Mesodermal cell (in vitro differentiated cells): ENCODE measurements around the gene IGSF23.
"Not testable (repeated sequence)": the region's sequence is repeated elsewhere in the genome, so short reads cannot be mapped to it uniquely, and the experiment has no call there.

Experiments used
- H3K27ac ChIP-seq: 2 replicates; pipeline ENCODE4 v1.7.0; 2013; ENCODE audit warnings: mild to moderate bottlenecking, low read depth, low read length, moderate library complexity; ENCODE audit not compliant: severe bottlenecking
- H3K36me3 ChIP-seq: 2 replicates; pipeline ENCODE4 v1.7.1; 2013; ENCODE audit warnings: mild to moderate bottlenecking, low read length, moderate library complexity; ENCODE audit not compliant: control insufficient read depth, insufficient read depth
- H3K4me1 ChIP-seq: one replicate; pipeline ENCODE4 v1.7.1; 2013; ENCODE audit warnings: mild to moderate bottlenecking, low read length; ENCODE audit not compliant: insufficient read depth, control insufficient read depth, poor library complexity, severe bottlenecking
- H3K4me3 ChIP-seq: 2 replicates; pipeline ENCODE4 v1.7.0; 2013; ENCODE audit warnings: low read length, control low read depth, mild to moderate bottlenecking; ENCODE audit not compliant: insufficient read depth, poor library complexity, severe bottlenecking; ENCODE audit errors: extremely low read depth
- H3K9me3 ChIP-seq: 2 replicates; pipeline ENCODE4 v1.7.1; 2013; ENCODE audit warnings: mild to moderate bottlenecking, low read length, moderate library complexity; ENCODE audit not compliant: control insufficient read depth
- WGBS, 2 experiments: methylation state at CpG; one replicate each; pipeline ENCODE4 v1.1.5; 2013; ENCODE audit warnings: missing lambda C conversion rate in 2 of 2; ENCODE audit not compliant: insufficient coverage in 2 of 2; 5-methylcytosine and 5-hydroxymethylcytosine counted together

Gene IGSF23

DNA sequence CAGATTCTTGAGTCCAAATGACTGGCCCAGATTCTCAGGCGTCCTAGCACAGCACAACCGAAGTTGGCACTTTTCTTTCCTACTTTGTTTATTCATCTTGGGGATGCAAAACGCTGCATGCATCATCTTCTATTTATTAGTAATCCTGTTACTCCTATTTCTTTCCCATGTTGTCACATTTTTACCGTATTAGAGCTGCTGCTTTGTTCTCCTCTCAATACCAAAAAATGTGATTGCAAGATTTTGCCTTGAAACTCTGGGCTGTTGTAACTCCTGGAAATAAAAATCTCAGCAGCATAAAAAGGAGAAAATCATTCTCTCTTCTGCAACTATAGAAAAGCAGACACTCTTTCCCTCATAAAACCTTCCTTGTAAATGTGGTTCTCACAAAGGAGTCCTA lies 12.9 kb upstream of the IGSF23 start:
- WGBS, 2 experiments: 87 to 88% methylated on average over 4 of the region's 4 CpGs
- H3K4me3 ChIP-seq: no peak overlapping the region
- H3K4me1 ChIP-seq: no peaks in the 10 kb centered on the region
- no peaks in the 10 kb centered on the region for H3K36me3 ChIP-seq
- H3K9me3 ChIP-seq: no peaks in the 10 kb centered on the region
- H3K27ac ChIP-seq: no peak overlapping the region

DNA sequence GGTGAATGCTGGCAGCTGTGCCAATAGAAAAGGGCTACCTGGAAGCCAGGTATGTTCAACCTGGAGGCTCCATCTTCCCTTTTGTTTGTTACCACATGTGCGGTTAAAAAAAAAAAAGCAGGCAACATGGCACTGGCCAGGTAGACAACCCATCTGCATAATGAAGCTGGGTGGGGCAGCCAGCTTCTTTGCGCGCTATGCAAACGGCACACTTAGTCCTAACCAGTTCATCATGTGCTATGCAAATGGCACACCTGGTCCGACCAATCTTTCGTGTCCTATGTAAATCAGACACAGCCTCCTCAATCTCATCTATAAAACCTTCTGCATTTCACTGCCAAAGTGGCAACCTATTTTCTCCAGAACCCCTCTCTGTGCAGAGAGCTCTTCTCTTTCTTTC lies 11.3 kb upstream of the IGSF23 start:
- no peaks in the 10 kb centered on the region for H3K4me1 ChIP-seq
- 82 to 92% methylated on average over 6 of the region's 6 CpGs for WGBS, 2 experiments
- no peaks in the 10 kb centered on the region for H3K36me3 ChIP-seq
- no peak overlapping the region for H3K4me3 ChIP-seq
- H3K9me3 ChIP-seq: no peaks in the 10 kb centered on the region
- no peak overlapping the region for H3K27ac ChIP-seq

DNA sequence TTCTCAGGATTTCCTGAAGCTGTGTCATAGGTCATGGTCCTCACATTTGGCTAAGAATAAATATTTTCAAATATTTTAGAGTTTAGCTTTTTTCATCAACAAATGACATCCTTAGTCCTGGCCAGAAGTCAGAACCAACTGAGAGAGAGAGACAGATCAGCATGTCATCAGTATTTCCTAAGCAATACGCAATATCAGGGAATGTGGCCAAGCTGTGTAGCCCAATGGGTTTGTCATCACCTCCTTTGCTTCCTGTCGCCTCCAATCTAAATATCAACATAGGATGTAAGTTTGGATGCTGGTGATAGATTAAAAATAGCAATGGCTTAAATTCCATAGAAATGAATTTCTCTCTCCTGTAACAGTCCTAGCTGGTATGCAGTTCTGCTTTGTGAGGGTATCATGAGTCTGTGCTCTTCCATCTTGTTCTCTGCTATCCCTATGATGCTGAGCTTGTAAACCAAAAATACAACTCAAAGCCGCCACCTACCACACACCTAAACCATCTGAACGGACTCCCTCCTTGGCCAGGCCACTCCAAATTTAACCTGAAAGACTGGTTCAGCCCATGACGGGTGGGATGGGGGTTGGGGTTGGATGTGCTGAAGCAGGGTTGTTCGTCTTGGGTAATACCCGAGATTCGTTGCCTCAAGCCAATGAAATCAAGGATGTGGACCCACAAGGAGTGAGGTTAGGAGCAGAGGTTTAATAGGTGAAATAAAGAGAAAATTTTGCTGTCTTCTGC lies 10.0 kb upstream of the IGSF23 start:
- Histone ChIP-seq H3K4me3 (no peak overlapping the region), H3K27ac (no peak overlapping the region), H3K9me3 (no peaks in the 10 kb centered on the region), H3K4me1 (no peaks in the 10 kb centered on the region), H3K36me3 (no peaks in the 10 kb centered on the region)
- WGBS, 2 experiments: 89 to 92% methylated on average over 4 of the region's 8 CpGs

DNA sequence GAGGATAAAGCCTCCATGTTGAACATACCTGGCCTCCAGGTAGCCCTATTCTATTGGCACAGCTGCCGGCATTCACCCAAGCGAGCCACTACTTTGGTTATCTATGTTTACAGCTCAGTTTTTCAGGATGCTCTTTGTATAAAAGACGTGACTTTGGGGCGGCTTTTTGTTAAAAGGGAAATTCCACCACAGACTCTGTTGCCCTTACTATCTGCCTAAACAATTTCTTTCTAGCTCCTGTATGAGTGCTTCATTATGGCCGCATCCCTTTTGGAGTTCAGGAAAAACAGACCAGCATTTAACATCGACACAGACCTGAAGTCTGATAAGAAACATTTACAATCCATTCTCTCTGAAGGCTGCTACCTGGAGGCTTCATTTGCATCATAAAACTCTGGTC lies 9.1 kb upstream of the IGSF23 start:
- Histone ChIP-seq H3K4me3 (no peak overlapping the region), H3K4me1 (no peaks in the 10 kb centered on the region), H3K36me3 (no peaks in the 10 kb centered on the region), H3K27ac (no peak overlapping the region), H3K9me3 (no peaks in the 10 kb centered on the region)
- WGBS, 2 experiments: 79 to 80% methylated on average over 6 of the region's 6 CpGs

DNA sequence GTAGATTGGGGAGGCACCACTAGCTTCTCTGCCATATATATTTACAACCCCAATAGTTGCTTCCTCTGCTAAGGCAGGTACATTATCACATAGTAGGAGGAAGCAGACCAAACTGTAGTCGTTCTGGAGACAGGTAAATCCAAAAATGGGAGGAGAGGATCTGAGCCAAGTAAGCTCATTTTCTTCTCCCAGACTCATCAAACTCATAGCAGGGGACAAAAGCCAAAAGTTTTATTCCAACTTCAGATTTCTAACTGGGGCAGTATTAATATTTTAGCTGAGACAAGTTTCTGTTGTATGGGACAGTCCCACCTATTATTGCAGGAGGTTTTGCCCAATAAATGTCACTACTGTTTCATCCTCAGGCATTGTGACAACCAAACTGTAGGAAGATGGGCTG lies 7.8 kb upstream of the IGSF23 start:
- H3K9me3 ChIP-seq: no peaks in the 10 kb centered on the region
- H3K4me1 ChIP-seq: no peaks in the 10 kb centered on the region
- H3K27ac ChIP-seq: no peak overlapping the region
- no CpG with 5 or more reads among the region's 1 CpG for WGBS, 2 experiments
- no peaks in the 10 kb centered on the region for H3K36me3 ChIP-seq
- H3K4me3 ChIP-seq: no peak overlapping the region

DNA sequence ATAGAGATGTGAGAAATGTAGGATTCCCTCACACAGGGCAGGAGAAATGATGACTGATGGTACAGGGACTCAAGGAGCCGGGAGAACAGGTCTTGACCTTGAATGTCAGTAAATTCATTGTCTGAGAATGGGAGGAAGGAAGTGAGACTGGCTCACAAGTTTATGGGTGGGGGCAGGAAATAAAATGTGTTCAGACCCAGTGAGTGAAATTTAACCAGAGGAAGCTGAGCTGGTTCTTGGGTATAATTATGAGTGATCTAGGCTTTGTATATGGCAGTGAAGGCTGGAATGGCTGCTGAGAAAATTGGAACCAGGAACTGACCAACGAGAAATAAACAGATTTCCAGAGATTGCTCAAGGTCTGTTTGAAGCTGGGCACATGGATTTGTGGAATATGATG lies 6.3 kb upstream of the IGSF23 start:
- H3K4me1 ChIP-seq: no peaks in the 10 kb centered on the region
- H3K27ac ChIP-seq: no peak overlapping the region
- H3K4me3 ChIP-seq: no peak overlapping the region
- no peaks in the 10 kb centered on the region for H3K9me3 ChIP-seq
- 89 to 100% methylated on average over 1 of the region's 2 CpGs for WGBS, 2 experiments
- H3K36me3 ChIP-seq: no peaks in the 10 kb centered on the region

DNA sequence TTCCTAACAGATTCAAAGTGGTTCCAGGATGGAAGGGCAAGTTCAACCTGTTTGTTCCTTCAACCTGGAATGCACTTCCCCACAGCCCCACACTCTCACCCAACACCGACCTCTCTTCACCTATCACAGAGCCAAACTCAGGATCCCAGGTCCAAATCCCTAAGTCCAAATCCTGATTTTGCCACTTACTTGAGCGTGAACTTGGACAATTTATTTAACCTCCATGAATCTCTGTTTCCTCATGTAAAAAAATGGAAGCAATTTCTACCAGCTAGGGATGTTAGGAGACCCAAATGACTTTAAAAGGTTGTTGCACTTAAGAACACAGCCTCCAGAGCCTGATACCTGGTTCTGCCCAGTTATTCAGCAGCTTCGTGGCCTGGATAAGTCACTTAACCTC lies 5.4 kb upstream of the IGSF23 start:
- H3K4me1 ChIP-seq: no peaks in the 10 kb centered on the region
- WGBS, 2 experiments: 92 to 100% methylated on average over 2 to 3 of the region's 3 CpGs
- H3K9me3 ChIP-seq: no peaks in the 10 kb centered on the region
- H3K27ac ChIP-seq: no peak overlapping the region
- no peak overlapping the region for H3K4me3 ChIP-seq
- H3K36me3 ChIP-seq: no peaks in the 10 kb centered on the region

DNA sequence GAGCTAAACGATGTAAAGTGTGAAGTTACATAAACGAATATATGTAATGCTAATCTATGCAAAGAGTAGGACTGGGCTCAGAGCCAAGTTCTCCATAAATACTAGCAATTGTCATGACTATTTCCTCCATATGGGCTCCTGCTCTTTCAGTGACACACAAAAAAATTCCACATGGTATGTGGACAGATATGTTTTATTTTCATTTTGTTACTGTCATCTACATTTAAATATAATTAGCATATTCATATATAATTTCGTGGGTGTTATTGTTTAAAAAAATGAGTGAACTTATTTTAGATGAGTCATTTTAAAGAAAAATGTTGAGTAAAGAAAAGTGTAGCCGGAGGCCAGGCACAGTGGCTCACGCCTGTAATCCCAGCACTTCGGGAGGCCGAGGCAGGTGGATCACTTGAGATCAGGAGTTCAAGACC lies 5.0 kb upstream of the IGSF23 start:
- 82 to 94% methylated on average over 5 of the region's 7 CpGs for WGBS, 2 experiments
- Histone ChIP-seq H3K36me3 (no peaks in the 10 kb centered on the region), H3K4me1 (no peaks in the 10 kb centered on the region), H3K27ac (no peak overlapping the region), H3K9me3 (no peaks in the 10 kb centered on the region), H3K4me3 (no peak overlapping the region)

DNA sequence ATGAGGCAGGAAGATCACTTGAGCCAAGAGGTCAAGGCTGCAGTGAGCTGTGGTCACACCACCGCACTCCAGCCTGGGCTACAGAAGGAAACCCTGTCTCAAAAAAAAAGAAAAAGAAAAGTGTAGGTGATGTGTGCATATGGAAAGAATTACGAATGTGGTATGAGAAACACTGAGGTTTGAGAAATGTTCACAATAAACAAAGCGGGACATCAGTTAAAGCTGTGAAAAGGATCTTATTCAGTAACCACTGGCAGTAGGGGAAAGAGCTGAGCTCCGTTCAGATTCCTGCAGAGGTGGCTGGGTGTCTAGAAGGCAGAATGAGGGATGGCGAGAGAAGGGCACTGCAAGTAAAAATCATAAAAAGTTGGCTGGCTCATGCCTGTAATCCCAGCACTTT lies 4.1 kb upstream of the IGSF23 start:
- H3K4me1 ChIP-seq: no peaks in the 10 kb centered on the region
- H3K9me3 ChIP-seq: no peaks in the 10 kb centered on the region
- H3K27ac ChIP-seq: no peak overlapping the region
- 85 to 89% methylated on average over 5 of the region's 5 CpGs for WGBS, 2 experiments
- no peaks in the 10 kb centered on the region for H3K36me3 ChIP-seq
- H3K4me3 ChIP-seq: no peak overlapping the region

DNA sequence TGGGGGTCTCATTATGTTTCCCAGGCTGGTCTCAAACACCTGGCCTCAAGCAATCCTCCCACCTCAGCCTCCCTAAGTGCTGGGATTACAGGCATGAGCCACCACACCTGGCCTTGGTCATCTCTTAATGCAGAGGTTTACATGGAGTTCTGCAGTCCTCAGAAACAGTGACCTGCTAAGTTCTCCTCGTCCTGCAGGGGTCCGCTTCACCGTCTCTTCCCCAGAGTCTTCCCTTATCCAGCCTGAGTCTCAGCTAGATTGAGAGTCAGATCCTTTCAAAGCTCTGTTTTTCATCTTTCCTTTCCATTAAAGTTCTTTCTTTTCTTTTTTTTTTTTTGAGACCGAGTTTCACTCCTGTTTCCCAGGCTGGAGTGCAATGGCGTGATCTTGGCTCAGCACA lies 2.9 kb upstream of the IGSF23 start:
- not testable (repeated sequence) for H3K4me3 ChIP-seq, H3K4me1 ChIP-seq, H3K27ac ChIP-seq, H3K36me3 ChIP-seq, H3K9me3 ChIP-seq
- WGBS, 2 experiments: 44 to 50% methylated on average over 3 to 5 of the region's 5 CpGs

DNA sequence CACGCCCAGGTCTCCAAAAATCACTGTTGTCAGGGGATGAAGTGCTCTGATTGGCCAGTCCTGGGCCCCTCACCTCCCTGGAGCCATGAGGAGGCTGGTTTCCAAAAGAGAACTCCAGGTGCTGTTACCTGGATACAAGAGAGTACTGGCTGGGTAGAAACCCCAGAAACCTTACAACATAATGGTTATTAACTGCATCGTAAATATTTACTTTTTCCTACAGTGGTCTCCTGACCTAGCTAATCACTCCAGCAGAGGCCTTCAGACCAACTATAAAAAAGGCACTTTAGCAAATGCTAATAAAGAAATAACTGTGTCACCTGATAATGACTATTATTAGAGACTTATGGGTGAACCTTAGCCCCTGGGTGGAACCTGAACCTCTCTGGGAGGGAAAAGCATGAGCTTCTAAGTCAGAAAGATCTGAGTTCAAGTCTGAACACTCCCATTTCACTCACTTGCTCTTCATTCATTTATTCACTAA lies 1.5 kb upstream of the IGSF23 start:
- Histone ChIP-seq H3K9me3 (no peaks in the 10 kb centered on the region), H3K27ac (no peak overlapping the region), H3K4me3 (no peak overlapping the region), H3K36me3 (no peaks in the 10 kb centered on the region), H3K4me1 (no peaks in the 10 kb centered on the region)
- WGBS, 2 experiments: 88 to 100% methylated on average over 1 of the region's 2 CpGs
